Measurements from ENCODE around the gene DUSP6. TPM values are rescaled to one million over a fixed set of nuclear protein-coding genes. Genes with fewer than 3 reads are reported as not detected.

DUSP6 gene
- total and polyA plus RNA-seq, 9 of the 15 experiments (the other 6 are each of a cell fraction or from before 2014, with no cell fraction given): 0.04 to 0.60 (median 0.08) TPM; not detected in 2

GRCh38 chr12:89354612-89355067, 2.3 kb upstream of the DUSP6 start (continued):
- TF ChIP-seq, protein P1, sequence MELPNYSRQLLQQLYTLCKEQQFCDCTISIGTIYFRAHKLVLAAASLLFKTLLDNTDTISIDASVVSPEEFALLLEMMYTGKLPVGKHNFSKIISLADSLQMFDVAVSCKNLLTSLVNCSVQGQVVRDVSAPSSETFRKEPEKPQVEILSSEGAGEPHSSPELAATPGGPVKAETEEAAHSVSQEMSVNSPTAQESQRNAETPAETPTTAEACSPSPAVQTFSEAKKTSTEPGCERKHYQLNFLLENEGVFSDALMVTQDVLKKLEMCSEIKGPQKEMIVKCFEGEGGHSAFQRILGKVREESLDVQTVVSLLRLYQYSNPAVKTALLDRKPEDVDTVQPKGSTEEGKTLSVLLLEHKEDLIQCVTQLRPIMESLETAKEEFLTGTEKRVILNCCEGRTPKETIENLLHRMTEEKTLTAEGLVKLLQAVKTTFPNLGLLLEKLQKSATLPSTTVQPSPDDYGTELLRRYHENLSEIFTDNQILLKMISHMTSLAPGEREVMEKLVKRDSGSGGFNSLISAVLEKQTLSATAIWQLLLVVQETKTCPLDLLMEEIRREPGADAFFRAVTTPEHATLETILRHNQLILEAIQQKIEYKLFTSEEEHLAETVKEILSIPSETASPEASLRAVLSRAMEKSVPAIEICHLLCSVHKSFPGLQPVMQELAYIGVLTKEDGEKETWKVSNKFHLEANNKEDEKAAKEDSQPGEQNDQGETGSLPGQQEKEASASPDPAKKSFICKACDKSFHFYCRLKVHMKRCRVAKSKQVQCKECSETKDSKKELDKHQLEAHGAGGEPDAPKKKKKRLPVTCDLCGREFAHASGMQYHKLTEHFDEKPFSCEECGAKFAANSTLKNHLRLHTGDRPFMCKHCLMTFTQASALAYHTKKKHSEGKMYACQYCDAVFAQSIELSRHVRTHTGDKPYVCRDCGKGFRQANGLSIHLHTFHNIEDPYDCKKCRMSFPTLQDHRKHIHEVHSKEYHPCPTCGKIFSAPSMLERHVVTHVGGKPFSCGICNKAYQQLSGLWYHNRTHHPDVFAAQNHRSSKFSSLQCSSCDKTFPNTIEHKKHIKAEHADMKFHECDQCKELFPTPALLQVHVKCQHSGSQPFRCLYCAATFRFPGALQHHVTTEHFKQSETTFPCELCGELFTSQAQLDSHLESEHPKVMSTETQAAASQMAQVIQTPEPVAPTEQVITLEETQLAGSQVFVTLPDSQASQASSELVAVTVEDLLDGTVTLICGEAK (IDR thresholded peaks at IDR 0.05): no peak
- TF ChIP-seq, protein P1 (CRISPR knock-in tag; IDR thresholded peaks at IDR 0.05): no peak
- TF ChIP-seq OTX1 (CRISPR knock-in tag; IDR thresholded peaks at IDR 0.05): no peak
- TF ChIP-seq RFX7 (CRISPR knock-in tag; IDR thresholded peaks at IDR 0.05): no peak
- TF ChIP-seq, protein P2, sequence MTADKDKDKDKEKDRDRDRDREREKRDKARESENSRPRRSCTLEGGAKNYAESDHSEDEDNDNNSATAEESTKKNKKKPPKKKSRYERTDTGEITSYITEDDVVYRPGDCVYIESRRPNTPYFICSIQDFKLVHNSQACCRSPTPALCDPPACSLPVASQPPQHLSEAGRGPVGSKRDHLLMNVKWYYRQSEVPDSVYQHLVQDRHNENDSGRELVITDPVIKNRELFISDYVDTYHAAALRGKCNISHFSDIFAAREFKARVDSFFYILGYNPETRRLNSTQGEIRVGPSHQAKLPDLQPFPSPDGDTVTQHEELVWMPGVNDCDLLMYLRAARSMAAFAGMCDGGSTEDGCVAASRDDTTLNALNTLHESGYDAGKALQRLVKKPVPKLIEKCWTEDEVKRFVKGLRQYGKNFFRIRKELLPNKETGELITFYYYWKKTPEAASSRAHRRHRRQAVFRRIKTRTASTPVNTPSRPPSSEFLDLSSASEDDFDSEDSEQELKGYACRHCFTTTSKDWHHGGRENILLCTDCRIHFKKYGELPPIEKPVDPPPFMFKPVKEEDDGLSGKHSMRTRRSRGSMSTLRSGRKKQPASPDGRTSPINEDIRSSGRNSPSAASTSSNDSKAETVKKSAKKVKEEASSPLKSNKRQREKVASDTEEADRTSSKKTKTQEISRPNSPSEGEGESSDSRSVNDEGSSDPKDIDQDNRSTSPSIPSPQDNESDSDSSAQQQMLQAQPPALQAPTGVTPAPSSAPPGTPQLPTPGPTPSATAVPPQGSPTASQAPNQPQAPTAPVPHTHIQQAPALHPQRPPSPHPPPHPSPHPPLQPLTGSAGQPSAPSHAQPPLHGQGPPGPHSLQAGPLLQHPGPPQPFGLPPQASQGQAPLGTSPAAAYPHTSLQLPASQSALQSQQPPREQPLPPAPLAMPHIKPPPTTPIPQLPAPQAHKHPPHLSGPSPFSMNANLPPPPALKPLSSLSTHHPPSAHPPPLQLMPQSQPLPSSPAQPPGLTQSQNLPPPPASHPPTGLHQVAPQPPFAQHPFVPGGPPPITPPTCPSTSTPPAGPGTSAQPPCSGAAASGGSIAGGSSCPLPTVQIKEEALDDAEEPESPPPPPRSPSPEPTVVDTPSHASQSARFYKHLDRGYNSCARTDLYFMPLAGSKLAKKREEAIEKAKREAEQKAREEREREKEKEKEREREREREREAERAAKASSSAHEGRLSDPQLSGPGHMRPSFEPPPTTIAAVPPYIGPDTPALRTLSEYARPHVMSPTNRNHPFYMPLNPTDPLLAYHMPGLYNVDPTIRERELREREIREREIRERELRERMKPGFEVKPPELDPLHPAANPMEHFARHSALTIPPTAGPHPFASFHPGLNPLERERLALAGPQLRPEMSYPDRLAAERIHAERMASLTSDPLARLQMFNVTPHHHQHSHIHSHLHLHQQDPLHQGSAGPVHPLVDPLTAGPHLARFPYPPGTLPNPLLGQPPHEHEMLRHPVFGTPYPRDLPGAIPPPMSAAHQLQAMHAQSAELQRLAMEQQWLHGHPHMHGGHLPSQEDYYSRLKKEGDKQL (CRISPR knock-in tag; IDR thresholded peaks at IDR 0.05; ENCODE audit: borderline replicate concordance): no peak
- no peak for TF ChIP-seq ZNF431 (CRISPR knock-in tag; IDR thresholded peaks at IDR 0.05)

Measured in K562 (cell line).